GM19397 (cell line): ENCODE results near the gene LCN10.
"Not testable (repeated sequence)": the region's sequence is repeated elsewhere in the genome, so short reads cannot be mapped to it uniquely, and the experiment has no call there.

ENCODE experiments used
- ATAC-seq: cut with Tn5 transposase; IDR thresholded peaks from one replicate; pipeline ENCODE4 v1.9.1; 2021; ENCODE audit warnings: mild to moderate bottlenecking, moderate library complexity; ENCODE audit not compliant: unreplicated experiment

Gene LCN10

DNA sequence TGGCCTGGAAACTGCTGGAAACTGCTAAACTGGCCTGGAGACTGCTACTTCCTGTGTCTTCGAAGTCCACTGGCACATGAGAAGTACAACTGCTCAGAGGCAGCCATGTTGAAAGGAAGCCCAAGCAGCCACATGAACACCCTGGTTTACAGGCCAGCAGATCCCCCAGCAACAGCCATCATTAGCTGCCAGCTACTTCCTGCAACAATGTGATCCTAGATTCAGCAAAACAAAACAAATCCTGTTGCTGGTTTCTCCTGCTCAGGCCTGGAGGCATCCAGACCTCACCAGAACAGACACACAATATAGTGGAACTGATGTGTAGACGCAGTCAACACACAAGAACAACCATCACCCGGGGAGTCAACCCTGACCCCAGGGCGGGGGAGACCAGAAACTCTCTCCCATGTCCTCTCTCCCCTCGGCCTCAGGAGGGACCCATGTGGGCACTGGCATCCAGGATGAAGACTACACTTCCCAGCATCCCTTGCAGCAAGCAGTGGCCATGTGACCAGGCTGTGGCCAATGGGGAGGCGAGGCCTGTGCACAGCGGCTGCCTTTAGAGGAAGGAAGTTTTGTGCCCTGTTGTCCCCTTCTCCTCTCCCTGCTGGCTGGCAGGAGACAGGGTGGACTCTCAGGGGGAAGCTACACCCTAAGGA, 30.8 kb upstream of the LCN10 start:
- ATAC-seq: no peak

DNA sequence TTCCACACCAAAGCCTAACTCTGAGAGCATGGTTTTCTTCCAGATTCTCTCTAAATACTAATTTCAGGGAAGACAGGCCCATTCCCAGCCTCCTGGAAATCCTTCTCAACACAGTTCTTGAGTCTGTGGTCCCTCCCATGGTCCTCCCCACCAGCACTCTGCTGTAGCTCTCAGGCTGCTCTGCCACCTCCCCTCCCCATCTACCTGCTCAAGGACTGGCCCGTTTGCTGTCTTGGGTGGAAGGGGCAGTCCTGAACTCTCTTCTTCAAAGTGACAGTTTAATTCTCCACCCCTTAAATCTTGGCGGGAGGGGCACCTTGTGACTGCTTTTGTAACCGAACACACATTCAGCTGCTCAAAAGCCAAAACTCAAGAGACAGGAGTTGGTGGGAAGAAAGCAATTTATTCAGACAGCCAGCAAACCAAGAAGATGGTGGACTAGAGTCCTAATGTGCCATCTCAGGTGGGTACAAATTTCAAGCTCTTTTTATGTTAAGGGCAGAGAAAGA, 29.2 kb upstream of the LCN10 start:
- ATAC-seq: no peak

GRCh38 chr9:136769710-136770191, 27.0 kb upstream of the LCN10 start:
- ATAC-seq: no peak

DNA sequence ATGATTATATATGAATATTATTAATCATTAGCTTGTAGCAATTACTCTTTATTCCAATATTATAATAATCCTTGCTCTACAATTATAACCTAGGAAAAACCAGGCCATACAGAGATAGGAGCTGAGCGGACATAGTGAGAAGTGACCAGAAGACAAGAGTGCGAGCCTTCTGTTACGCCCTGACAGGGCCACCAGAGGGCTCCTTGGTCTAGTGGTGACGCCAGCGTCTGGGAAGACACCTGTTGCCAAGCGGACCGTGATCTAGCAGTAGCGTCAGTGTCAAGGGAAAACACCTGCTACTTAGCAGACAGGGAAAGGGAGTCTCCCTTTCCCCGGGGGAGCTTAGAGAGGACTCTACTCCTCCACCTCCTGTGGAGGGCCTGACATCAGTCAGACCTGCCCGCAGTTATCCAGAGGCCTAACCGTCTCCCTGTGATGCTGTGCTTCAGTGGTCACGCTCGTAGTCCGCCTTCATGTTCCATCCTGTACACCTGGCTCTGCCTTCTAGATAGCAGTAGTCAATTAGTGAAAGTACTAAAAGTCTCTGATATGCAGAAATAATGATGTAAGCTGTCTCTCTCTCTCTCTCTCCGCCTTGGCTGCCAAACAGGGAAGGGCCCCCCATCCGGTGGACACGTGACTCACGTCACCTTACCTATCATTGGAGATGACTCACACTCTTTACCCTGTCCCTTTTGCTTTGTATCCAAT, 23.8 kb upstream of the LCN10 start:
- ATAC-seq: not testable (repeated sequence)

DNA sequence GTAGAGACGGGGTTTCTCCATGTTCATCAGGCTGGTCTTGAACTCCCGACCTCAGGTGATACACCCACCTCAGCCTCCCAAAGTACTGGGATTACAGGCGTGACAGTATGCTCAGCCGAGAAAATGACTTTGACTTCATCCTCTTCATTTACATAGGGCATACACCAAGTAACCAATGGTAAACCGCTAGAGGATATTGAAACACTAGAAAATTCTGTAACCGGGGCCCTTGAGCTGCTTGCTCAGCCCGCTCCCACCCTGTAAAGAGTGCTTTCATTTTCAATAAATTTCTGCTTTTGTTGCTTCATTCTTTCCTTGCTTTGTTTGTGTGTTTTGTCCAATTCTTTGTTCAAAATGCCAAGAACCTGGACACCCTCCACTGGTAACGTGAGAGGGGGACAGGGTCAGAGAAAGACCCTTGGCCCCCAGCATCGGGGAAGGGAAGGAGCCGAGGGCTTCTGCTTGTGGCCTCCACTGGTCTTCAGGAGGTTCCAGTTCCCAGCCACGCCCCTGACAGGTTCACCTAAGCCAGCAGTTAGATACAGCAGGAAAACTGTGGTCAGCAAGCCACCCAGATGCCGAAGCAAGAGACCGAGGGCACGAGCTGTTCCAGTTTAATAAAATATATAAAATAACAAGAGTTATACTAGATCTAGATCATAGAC, 23.1 kb upstream of the LCN10 start:
- not testable (repeated sequence) for ATAC-seq

DNA sequence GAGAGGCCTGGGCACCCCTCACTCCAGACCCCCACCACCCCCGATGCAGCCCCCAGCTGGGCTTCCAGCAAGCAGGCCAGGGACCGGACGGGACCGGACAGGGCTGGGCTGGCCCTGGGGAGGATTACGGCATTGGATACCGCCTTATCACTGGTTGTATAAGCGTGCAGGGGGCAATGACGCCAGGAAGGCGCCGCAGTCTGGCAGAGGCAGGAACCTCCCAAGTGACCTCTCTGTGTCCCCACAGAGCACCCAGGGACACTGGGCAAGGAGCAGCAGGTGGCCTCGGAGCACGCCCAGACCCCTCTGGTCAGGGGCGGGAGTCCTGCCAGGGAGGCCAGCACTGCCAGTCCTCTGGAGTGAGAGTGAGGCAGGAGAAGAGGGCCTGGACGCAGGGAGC, 22.3 kb upstream of the LCN10 start:
- no peak for ATAC-seq

- no peak for ATAC-seq
These were observed 21.7 kb upstream of the LCN10 start, which contains the start of gene LCN15 for GRCh38 chr9:136764301-136764891. LCN15 (minus strand) TSS chr9:136764518; CDS start chr9:136764488, 30 bp downstream.

DNA sequence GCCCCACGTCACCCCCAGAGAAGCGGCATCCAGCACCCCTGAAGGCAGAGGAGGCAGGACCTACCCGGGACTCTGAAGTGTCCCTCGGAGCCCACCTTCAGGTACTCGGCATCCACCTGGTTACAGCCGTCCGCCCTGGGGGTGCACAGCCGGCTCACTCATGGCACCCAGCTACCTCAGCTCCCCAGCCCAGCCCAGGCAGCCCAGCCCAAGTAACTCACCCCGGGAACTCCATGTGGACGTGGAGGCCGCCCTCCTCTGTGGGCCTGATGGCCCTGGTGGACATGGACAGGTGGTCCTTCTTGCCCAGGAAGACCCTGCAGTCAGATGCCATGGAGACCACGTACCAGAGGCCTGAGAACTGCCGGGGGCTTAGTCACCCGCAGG, 20.9 kb upstream of the LCN10 start:
- ATAC-seq: no peak

- ATAC-seq: no peak
These were observed 20.3 kb upstream of the LCN10 start for GRCh38 chr9:136762915-136763648.

- ATAC-seq: no peak
These were observed 19.5 kb upstream of the LCN10 start for GRCh38 chr9:136762221-136762691.

- no peak for ATAC-seq
These were observed 18.8 kb upstream of the LCN10 start for GRCh38 chr9:136761545-136761981.

GRCh38 chr9:136760834-136761544, 18.2 kb upstream of the LCN10 start:
- ATAC-seq: not testable (repeated sequence)

- ATAC-seq: no peak
These were observed 17.7 kb upstream of the LCN10 start for GRCh38 chr9:136760424-136760823.

DNA sequence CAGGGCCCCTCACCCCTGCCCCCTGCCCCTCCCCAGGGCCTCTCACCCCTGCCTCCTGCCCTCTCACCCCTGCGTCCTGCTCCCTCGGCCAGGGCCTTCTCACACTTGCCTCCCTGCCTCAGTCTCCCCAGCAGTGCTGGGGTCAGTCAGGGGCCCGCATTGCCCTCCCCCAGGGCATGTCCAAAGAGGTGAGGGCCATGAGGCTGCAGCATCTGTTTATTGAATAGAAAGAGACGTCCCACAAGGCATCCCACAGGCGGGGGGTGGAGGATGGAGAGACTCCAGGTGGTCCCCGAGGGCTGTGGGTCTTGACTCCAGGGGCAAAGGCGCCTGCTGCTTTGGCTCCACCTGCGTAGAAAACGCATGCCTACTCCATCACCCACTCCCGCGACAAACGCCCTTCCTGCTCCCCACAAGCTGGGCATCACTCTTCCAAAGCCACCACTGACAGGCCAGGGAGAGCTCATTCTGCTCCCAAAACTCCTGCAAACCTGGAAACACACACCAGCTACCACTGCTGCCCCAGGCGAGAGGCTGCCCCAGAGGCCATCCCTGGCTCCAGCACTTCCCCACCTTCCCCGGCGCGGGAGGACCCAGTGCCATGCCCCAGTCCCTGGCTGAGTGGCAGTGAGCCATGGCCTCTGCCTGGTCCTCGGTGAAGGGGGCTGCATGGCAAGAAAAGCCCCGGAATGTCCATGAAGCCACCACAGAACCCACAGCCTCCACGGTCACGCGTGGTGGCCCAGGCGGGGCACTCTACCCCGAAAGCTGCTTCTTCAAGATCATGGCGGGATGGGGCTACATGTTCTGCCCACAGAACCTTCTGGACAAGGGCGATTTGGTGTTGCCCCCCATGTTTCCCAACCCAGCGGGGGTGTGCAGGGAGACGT, 16.9 kb upstream of the LCN10 start:
- no peak for ATAC-seq

GRCh38 chr9:136759001-136759400, 16.3 kb upstream of the LCN10 start:
- ATAC-seq: no peak

GRCh38 chr9:136757751-136758140, 15.0 kb upstream of the LCN10 start:
- ATAC-seq: no peak

DNA sequence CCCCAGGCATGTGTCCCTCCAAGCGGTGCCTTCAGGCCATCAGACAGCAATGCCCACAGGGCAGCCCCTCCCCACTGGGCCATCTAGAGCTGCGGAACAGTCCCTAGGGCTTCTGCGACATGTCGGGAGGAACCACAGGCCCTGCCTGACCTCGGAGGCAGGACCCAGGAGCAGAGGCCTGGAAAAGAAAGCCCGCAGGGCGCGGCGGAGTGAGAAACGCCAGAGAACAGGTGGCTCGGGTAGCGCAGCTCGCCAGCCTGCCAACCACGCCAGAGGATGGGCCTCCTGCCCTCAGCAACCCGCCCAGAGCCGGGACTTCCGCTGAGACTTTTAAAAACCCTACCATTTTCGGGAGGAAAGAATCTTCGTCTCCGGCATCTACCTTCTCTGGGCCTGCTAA, 14.6 kb upstream of the LCN10 start:
- ATAC-seq: no peak

- no peak for ATAC-seq
These were observed 14.1 kb upstream of the LCN10 start for GRCh38 chr9:136756836-136757235.

GRCh38 chr9:136756134-136756438, 13.3 kb upstream of the LCN10 start:
- ATAC-seq: no peak
